K562 (cell line): ENCODE data around the gene MAP1LC3A.

Experiments used
- CHD2 ChIP-seq: IDR thresholded peaks from 2 replicates; pipeline ENCODE4 v1.6.1; 2011; ENCODE audit warnings: low read depth, low read length
- CTCF ChIP-seq, 3 experiments: IDR thresholded peaks in 2 of 3; conservative IDR thresholded peaks in 1 of 3; 2 replicates each; pipeline ENCODE4 v1.5.1; 2011 to 2012; ENCODE audit warnings: low read length in 3 of 3, mild to moderate bottlenecking in 3 of 3, control low read depth in 2 of 3, improper control_type of control experiment in 1 of 3, inconsistent platforms in 1 of 3, low read depth in 1 of 3, mixed read lengths in 1 of 3, moderate library complexity in 1 of 3; ENCODE audit not compliant: insufficient read depth in 2 of 3
- EZH2 ChIP-seq: IDR thresholded peaks from 2 replicates; pipeline ENCODE4 v1.6.1; 2012; ENCODE audit warnings: low read depth, mild to moderate bottlenecking, inconsistent platforms, low read length, borderline replicate concordance
- MCM7 ChIP-seq, 2 experiments: fragments of 450-650 bp; IDR thresholded peaks; 2 replicates each; pipeline ENCODE4 v1.6.1; 2016 to 2018
- POLR2A ChIP-seq: fragments of 450-650 bp; conservative IDR thresholded peaks from 2 replicates; pipeline ENCODE4 v1.6.1; 2016
- POLR2AphosphoS5 ChIP-seq: IDR thresholded peaks from 2 replicates; pipeline ENCODE4 v1.6.1; 2011; ENCODE audit warnings: mild to moderate bottlenecking, low read depth, low read length, moderate library complexity; ENCODE audit not compliant: control insufficient read depth, insufficient read depth
- RNF2 ChIP-seq: sonication (generic); IDR thresholded peaks from 2 replicates; pipeline ENCODE4 v1.6.1; 2016
- ZHX1 ChIP-seq: fragments of 150-350 bp; conservative IDR thresholded peaks from 2 replicates; pipeline ENCODE4 v1.6.1; 2014; ENCODE audit warnings: low read length

- TF ChIP-seq ZHX1 = no peak
- no peak for TF ChIP-seq CTCF (IDR thresholded peaks at IDR 0.05 in 2 of 3, conservative IDR thresholded peaks at IDR 0.05 in 1 of 3; ENCODE audit: insufficient read depth in 2 of 3, low read depth in 1 of 3, low read length in 3 of 3)
- TF ChIP-seq CHD2 = no peak
- no peak for TF ChIP-seq POLR2A
- no peak for TF ChIP-seq MCM7 (IDR thresholded peaks at IDR 0.05)
- no peak for TF ChIP-seq POLR2AphosphoS5
- no peak for TF ChIP-seq EZH2
- no peak for TF ChIP-seq RNF2
Observed at GRCh38 chr20:34604980-34605788, 46.7 kb downstream of the MAP1LC3A start.
